Smooth muscle cell (in vitro differentiated cells): ENCODE data around the gene TRMT11. TPM values are rescaled to one million over a fixed set of nuclear protein-coding genes. Genes with fewer than 3 reads are reported as not detected.

Experiments
- DNase-seq: peaks from one replicate; lab custom pipeline; 2025; ENCODE audit not compliant: unreplicated experiment; lab: John Stamatoyannopoulos, UW
- H2AFZ ChIP-seq: fragments of 200-600 bp; sonication (generic); 2 replicates; pipeline ENCODE4 v1.6.0; 2016; ENCODE audit warnings: antibody characterized with exemption, low read depth, mild to moderate bottlenecking
- H3F3A ChIP-seq: fragments of 200-600 bp; sonication (generic); 2 replicates; pipeline ENCODE4 v1.6.0; 2017; ENCODE audit warnings: antibody characterized with exemption, low read depth
- H3K27ac ChIP-seq: fragments of 200-600 bp; sonication (generic); 2 replicates; pipeline ENCODE4 v1.5.1; 2016; ENCODE audit warnings: low read depth, mild to moderate bottlenecking
- H3K27me3 ChIP-seq: fragments of 200-600 bp; sonication (generic); 2 replicates; pipeline ENCODE4 v1.6.1; 2016; ENCODE audit warnings: low read depth, mild to moderate bottlenecking
- H3K36me3 ChIP-seq: fragments of 200-600 bp; sonication (generic); 2 replicates; pipeline ENCODE4 v1.5.1; 2016; ENCODE audit warnings: low read depth
- H3K4me1 ChIP-seq: fragments of 200-600 bp; sonication (generic); 2 replicates; pipeline ENCODE4 v1.5.1; 2016; ENCODE audit warnings: low read depth
- H3K4me2 ChIP-seq: fragments of 200-600 bp; sonication (generic); 2 replicates; pipeline ENCODE4 v1.6.0; 2016; ENCODE audit warnings: mild to moderate bottlenecking
- H3K4me3 ChIP-seq: fragments of 200-600 bp; sonication (generic); 2 replicates; pipeline ENCODE4 v1.5.1; 2016; ENCODE audit warnings: mild to moderate bottlenecking
- H3K79me2 ChIP-seq: fragments of 200-600 bp; sonication (generic); 2 replicates; pipeline ENCODE4 v1.6.0; 2016; ENCODE audit warnings: low read depth, mild to moderate bottlenecking
- H3K9ac ChIP-seq: fragments of 200-600 bp; sonication (generic); 2 replicates; pipeline ENCODE4 v1.6.0; 2016; ENCODE audit warnings: low read depth
- H3K9me3 ChIP-seq: fragments of 200-600 bp; sonication (generic); replicated peaks from 2 replicates; pipeline ENCODE4 v1.5.1; 2016; ENCODE audit warnings: low read depth
- H4K20me1 ChIP-seq: fragments of 200-600 bp; sonication (generic); 2 replicates; pipeline ENCODE4 v1.6.0; 2016; ENCODE audit warnings: low read depth
- WGBS: methylation state at CpG from one replicate; pipeline ENCODE4 v1.1.7; 2016; ENCODE audit warnings: low lambda C conversion rate; 5-methylcytosine and 5-hydroxymethylcytosine counted together
- polyA plus RNA-seq: library from polyadenylated mRNA; unstranded; fragments of >200 nt; fragmentation: Nextera tagmentation; extraction: Ambion mirVana; gene quantifications from 2 replicates; pipeline ENCODE4 v1.2.1, GENCODE V29; 2016
- total RNA-seq: library from RNA; depleted of rRNA; stranded (reverse); fragments of >200 nt; gene quantifications from 2 replicates; pipeline ENCODE4 v1.2.3, GENCODE V29; 2014
- TF ChIP-seq, protein P1 (sequence below): fragments of 200-600 bp; sonication (generic); IDR thresholded peaks from 2 replicates; pipeline ENCODE4 v1.5.1; 2017; ENCODE audit warnings: borderline replicate concordance, mild to moderate bottlenecking, antibody characterized with exemption; ENCODE audit not compliant: insufficient read depth, poor library complexity, severe bottlenecking

Gene TRMT11
- total and polyA plus RNA-seq, 2 experiments from 2014 or later = 12.8 to 21.6 TPM

DNA sequence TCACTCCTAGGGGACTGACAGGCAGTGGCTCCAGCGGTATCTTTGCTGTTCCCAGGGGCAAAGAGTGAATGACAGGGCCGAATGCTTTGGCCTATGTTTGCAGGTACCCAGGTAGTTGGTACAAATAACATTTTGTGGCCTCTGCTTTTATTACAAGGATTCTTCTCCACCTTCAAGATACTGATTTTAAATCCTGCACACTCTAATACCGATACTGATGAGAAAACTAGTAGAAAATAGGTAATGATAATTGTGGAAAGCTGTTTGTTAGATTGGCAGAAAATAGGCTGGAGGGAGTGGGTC is 29.0 kb upstream of the TRMT11 start:
- DNase-seq = no peak
- Histone ChIP-seq H2AFZ (peak overlapping the region; percentile 100), H3K79me2 (peaks cover 34% of the 10 kb centered on the region), H4K20me1 (no peaks in the 10 kb centered on the region), H3K27me3 (no peaks in the 10 kb centered on the region), H3K9me3 (no peaks in the 10 kb centered on the region), H3F3A (no peaks in the 10 kb centered on the region), H3K4me1 (peaks cover 11% of the 10 kb centered on the region), H3K36me3 (no peaks in the 10 kb centered on the region), H3K27ac (peak overlapping the region; percentile 82), H3K4me2 (peak overlapping the region; percentile 86), H3K4me3 (peak overlapping the region; percentile 98), H3K9ac (peak overlapping the region; percentile 91)
- WGBS = 22% methylated on average over 3 of the region's 3 CpGs
- TF ChIP-seq, protein P1, sequence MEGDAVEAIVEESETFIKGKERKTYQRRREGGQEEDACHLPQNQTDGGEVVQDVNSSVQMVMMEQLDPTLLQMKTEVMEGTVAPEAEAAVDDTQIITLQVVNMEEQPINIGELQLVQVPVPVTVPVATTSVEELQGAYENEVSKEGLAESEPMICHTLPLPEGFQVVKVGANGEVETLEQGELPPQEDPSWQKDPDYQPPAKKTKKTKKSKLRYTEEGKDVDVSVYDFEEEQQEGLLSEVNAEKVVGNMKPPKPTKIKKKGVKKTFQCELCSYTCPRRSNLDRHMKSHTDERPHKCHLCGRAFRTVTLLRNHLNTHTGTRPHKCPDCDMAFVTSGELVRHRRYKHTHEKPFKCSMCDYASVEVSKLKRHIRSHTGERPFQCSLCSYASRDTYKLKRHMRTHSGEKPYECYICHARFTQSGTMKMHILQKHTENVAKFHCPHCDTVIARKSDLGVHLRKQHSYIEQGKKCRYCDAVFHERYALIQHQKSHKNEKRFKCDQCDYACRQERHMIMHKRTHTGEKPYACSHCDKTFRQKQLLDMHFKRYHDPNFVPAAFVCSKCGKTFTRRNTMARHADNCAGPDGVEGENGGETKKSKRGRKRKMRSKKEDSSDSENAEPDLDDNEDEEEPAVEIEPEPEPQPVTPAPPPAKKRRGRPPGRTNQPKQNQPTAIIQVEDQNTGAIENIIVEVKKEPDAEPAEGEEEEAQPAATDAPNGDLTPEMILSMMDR = no peak

GRCh38 chr6:125957845-125958244 is 28.5 kb upstream of the TRMT11 start:
- Histone ChIP-seq H3K4me1 (peaks cover 11% of the 10 kb centered on the region), H4K20me1 (no peaks in the 10 kb centered on the region), H3K36me3 (no peaks in the 10 kb centered on the region), H3K27me3 (no peaks in the 10 kb centered on the region), H3K79me2 (peaks cover 39% of the 10 kb centered on the region), H3K9ac (peak overlapping the region; percentile 91), H3K4me3 (peak overlapping the region; percentile 98), H3K27ac (peak overlapping the region; percentile 82), H2AFZ (peak overlapping the region; percentile 100), H3K4me2 (peak overlapping the region; percentile 86), H3K9me3 (no peaks in the 10 kb centered on the region), H3F3A (no peaks in the 10 kb centered on the region)
- TF ChIP-seq, protein P1 = no peak
- no peak for DNase-seq
- WGBS = 59% methylated on average over 4 of the region's 4 CpGs

GRCh38 chr6:125959041-125959440 is 27.3 kb upstream of the TRMT11 start:
- Histone ChIP-seq H3K27ac (no peak overlapping the region), H4K20me1 (no peaks in the 10 kb centered on the region), H3K4me3 (no peak overlapping the region), H3K9me3 (no peaks in the 10 kb centered on the region), H3K36me3 (no peaks in the 10 kb centered on the region), H3K4me2 (no peak overlapping the region), H3K4me1 (peaks cover 11% of the 10 kb centered on the region), H3K27me3 (no peaks in the 10 kb centered on the region), H2AFZ (no peak overlapping the region), H3F3A (no peaks in the 10 kb centered on the region), H3K79me2 (peaks cover 41% of the 10 kb centered on the region), H3K9ac (no peak overlapping the region)
- TF ChIP-seq, protein P1 = no peak
- whole genome bisulfite sequencing = 94% methylated on average over 4 of the region's 4 CpGs
- no peak for DNase-seq

GRCh38 chr6:125961117-125961516 is 25.2 kb upstream of the TRMT11 start:
- WGBS = 95% methylated on average over 3 of the region's 3 CpGs
- no peaks in the 10 kb centered on the region for H3K36me3 ChIP-seq
- no peaks in the 10 kb centered on the region for H3K27me3 ChIP-seq
- no peaks in the 10 kb centered on the region for H3F3A ChIP-seq
- peaks cover 50% of the 10 kb centered on the region for H3K79me2 ChIP-seq
- no peaks in the 10 kb centered on the region for H3K9me3 ChIP-seq
- no peak overlapping the region for H3K4me2 ChIP-seq
- no peak overlapping the region for H3K9ac ChIP-seq
- H3K4me3 ChIP-seq = no peak overlapping the region
- H2AFZ ChIP-seq = no peak overlapping the region
- H4K20me1 ChIP-seq = no peaks in the 10 kb centered on the region
- no peak overlapping the region for H3K27ac ChIP-seq
- TF ChIP-seq, protein P1 = no peak
- DNase-seq = no peak
- peaks cover 11% of the 10 kb centered on the region for H3K4me1 ChIP-seq
